DMS 273 (cell line): ENCODE results near the gene CEBPG.

Experiments
- DNase-seq: peaks from one replicate; lab custom pipeline; 2025; ENCODE audit not compliant: unreplicated experiment; lab: John Stamatoyannopoulos, UW

The CEBPG gene

DNA sequence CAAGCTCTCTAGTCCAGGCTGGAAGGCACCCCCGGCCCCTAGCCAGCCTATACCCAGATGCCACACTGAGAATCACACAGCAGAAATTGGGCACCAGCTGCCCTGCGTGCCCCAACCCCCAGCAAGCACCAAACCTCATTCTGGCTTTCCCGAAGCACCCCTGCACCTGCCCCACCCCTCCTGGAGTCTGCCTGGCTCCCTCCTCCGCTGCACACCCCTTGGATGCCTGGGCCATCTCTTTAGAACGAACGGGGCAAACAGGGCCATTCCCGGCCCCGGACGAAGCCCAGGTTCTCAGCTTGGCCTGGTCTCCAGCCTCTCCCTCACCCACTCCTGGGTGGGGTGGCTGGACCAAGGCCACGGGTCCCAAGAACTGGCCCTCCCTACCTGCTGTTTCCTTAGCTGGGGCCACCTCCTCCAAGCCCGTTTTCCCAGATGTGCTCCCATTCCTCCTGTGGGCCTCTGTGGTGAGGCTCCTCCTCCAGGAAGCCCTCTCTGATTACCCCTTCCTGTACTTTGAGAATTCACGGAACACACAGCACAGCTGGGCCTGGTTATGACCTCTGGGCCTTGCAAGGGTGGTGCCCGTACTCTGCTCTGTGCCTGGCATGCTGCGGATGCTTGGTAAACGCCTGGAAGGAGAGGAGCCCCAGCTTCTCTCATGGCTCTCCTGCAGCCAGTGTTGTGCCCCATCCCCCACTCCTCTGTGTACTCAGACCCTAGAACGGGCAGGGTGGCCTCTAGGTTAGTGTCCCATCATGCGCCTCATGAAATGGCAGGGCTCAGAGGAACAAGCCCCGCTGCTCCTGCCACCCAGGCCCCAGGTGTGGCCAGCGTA, 21.4 kb downstream of the CEBPG start:
- peak; percentile 48 for DNase-seq

DNA sequence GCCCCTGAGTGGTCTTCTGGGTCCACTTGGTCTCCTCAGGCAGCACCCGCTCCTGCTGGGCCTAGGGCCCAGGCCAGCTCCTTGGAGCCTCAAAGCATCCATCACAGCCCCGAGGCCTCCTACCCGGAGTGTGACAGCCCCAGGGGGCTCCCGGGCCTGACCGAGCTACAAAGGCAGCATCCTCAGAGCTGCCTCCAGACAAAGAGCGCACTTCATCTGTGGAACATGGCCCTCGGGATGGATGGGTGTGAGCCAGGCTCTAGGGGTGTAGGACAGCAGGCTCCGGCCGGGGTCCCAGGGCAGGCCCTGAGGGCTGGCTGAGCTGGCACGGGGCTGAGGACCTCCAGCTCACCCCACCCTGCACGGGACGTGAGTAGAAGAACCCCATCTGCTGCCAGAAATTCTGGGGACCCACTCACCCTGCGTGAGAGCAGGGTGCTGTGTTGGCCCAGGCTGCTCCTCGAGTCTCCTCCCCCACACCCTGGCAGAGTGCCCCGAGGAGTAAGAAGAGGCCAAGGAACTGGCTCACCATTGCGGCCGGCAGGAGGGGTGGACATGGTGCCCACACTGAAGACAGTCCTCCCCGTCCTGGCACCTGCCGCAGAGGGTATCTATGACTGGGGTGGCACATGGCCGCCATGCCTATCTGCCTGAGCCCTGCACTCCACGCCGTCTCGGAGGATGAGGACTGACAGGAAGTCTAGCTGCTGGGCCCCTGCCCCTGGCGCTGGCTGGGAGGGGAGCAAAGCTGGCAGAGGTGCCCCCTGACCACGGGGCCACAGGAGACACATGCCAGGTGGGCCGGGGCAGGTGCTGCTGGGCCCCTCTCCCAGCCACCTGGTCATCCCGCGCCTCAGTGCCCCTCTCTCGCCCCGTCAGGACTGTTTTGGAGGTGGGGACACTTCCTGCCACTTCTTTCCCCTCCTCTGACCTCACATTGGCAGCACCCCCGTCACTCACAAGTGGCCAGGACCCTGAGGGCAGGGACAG, 22.3 kb downstream of the CEBPG start:
- DNase-seq, result no peak

DNA sequence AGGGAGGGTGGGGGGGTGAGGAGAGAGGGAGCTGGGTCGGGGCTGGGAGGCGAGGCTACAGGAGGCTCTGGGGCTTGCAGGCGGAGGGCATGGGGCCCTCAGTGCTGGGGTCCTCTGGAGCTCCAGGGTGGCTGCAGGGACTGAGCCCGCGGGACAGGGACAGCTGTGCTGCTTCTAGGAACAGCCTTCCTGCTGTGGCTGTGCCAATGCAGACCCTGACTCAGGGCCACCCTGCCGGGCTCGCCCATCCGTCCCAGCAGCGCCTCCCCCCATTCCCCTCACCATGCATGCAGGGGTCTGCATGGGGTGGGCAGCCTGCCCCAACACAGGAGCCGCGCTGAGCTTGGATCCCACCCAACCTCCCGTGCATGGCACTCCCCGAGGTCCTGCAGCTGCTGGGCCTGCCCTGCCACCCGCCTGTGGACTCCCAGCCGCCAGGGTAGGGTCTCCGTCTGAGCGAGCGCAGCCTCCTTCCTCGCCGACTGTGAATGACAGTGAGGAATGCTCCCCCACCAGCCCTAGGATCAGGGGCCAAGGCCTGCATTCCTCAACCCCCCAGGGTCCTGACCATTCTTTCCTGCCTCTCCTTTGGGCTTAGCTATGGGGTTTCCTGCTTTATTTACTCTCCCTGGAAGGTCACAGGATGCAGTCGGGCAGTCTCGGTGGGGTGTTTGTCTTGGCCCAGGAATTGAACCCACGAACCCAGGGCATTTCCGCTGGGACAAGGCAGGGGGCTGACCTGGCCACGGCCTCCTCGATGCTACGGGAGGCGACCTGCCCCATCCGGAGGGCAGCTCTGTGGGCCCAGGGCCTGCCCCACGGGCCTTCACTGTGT, 23.4 kb downstream of the CEBPG start:
- no peak for DNase-seq

DNA sequence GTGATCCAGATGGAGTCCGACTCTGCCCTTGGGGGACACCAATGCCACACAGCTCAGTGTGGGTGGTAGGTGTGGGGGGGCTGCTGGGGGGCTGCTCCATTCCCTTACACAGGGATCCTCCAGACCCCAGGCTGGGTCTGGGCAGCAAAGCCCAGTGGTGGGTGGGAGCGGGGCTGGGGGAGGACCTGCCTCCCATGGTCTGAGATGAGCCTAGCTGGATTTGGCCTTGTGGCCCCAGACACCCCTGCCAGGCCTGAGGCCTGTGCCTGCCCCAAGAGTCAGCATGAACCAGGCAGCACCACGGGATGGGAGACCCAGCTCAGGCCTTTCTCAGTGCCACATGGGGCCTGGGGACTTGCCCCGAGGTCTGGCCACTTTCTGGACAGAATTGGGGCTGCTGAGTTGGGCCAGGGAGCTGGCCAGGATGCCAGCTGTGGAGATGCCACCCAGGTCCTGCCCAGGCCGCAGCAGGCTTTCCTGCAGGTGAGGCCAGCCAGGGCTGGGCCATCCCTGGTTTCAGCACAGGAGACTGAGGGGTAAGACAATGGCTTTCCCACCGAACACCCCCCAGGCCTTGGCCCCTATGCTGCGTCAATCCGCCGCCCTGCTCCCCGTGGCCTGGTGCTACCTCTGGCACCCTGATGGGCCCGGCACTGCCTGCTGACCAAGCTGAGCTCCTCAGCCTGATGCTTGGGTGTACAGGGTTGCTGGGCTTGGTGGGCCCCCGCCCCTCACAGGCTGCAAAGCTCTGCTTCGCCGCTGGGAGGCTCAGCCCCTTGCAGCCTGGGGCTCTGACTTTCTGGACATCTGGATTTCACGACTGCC, 24.2 kb downstream of the CEBPG start:
- no peak for DNase-seq

DNA sequence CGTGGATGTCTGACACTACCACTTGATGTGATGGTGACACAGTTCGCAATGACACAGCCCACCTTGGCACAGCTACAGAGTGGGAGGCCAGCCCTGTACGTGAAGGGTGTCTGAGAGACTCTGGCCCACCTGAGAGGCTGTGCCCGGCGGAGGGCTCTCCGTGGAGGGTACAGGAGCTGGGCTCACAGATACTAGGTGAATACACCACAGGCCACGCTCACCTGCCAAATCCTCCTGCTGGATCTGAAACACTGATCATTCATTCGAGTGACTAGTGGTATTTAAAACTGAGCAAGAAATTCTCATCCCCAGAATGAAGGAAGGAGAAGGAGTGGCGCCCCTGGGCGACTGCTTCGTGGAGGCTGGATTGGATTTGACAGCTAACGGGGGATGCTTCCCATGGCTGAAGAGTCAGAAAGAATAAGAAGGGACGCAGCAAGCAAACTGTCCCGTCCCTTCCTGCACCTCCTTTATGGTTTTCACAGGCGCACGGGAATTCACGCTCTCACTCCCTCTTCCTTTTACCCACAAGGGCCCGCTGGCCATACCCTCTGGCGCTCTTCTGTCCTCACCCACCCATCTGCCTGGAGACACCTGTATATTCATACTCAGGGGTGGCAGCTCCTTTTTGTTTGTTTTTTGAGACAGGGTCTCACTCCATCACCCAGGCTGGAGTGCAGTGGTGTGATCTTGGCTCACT, 25.0 kb downstream of the CEBPG start:
- DNase-seq, result no peak

DNA sequence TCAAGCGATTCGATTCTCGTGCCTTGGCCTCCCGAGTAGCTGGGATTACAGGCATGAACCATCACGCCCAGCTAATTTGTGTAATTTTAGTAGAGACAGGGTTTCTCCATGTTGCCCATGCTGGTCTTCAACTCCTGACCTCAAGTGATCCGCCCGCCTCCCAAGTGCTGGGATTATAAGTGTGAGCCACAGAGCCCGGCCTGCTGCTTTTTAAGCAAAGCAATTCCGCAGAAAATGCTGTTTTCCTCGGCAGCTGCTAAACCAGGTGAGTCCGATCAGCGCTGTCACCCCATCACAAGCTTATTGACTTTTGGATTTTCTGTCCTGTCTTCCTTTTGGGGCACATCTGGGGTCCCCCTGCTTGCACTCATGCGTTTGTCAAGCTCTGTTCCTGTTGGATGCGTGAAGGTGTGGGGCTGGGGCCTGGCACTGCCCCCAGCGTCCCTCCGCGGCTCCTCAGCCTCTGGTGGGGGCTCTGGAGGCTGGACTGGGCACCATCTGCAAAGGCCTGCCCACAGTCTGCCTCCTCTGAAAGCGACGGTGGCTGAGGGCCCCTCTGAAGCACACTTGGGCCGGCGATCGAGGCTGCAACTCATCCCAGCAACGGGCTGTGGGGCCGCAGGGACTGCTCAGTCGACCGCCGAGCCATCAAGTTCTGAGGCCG, 25.7 kb downstream of the CEBPG start:
- DNase-seq, result no peak

DNA sequence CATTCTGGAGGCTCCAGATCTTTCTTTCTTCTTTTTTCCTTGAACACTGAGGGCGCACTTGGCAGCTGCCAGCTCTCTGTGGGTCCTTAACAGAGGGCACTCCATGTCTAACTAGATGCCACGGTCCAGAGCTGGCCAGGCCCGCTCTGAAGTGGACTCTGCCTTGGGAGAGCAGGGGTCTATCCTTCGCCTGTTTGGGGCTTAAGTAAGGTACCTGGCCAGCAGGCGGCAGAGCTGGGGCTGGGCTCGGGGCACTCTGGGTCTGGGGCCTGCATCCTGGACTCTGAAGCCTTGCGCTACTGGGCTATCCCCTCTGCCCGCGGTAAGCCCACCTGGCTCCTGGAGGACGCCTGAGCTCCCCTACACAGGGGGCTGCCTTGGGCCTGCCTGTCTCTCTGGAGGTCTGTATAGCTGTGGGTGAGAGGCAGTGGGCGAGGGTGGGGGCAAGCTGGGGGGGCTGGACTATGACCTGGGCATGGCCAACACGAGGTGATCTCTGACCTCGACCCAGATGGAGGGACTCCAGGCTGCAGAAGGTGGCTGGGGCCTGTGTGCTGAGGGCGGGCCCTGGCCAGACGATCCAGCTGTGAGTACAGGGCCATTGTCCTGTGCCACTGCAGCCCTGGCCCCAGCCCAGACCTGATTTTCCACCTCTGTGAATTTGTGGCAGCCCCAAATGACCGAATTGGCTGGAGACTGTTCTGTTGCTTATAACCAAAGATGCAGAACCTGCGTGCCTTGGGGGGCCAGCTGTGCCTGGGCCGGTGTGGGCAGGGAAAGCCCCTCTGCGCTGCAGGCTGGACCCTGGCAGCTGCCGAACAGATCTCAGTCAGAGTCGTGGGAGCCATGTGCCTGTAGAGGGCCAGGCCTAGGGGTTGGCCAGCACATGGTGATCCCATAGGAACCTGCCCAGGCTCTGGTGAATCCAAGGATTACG, 26.5 kb downstream of the CEBPG start:
- no peak for DNase-seq

DNA sequence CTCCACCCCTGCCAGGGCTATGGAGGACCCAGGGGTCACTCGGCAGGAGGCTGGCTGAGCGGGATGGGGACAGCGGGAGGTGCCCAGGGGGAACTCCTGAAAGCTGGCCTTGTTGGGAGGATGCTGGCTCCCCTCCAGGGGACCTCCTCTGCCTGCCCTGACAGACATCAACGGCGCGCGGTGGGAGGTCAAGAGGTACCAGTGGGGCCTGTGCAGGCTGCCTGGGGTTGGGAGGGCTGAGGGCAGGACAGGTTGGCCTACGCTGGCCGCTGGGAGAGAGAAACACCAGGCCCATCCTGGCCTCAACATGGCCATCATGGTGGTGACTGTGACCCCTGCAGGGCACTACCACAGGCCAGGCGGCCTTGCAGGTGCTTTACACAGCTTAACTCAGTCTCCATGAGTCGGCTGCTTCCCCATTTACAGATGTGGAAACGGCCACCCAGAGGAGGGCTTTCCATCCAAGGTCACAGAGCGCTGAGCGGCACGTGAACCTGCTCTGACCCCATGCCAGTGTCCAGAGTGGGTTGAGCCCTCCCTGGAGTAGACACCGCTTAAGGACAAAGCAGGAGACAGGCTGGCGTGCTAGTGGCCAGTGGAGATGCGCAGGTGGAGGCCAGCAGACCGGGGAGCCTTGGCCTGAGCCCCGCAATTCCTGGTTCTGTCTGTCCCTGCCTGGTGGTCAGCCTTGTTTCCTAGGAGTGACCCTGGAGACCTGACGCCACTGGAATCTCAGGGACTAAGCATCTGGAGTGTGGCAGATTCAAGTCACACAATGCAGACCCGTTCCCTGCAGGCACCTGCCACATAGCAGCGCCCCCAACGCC, 27.6 kb downstream of the CEBPG start:
- no peak for DNase-seq

DNA sequence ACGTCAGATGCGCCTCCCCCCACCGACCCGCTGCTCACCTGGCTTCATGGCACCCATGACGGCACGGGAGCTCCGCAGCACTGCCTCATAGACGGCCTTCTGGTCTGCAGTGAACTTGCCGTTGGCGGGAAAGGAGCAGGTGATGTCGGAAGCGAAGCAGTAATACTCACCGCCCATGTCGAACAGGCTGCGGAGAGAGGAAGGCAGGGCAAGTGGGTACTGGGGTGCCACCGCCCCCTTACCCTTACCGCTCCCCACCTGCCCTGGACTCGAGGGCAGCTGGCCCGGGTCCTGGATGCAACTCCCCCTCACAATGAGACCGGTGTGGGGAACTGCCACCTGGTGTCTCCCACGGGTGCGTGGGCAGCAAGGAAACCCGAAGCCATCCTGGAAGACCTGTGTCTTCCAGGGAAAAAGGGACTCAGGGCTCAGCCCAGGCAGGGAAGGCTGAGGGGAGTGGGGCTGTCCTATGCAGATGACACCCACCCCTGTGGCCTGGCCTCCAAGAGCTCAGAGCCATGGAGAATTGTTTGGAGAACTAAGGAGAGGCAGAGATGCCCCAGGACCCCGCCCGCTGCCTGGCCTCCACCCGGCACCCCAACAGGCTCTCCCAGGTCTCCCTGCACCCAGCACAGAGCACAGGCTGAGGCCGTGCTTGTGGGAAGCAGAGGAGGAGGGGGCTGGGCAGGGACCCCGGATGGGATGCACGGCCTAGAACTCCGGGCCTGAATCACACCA, 28.3 kb downstream of the CEBPG start:
- no peak for DNase-seq

DNA sequence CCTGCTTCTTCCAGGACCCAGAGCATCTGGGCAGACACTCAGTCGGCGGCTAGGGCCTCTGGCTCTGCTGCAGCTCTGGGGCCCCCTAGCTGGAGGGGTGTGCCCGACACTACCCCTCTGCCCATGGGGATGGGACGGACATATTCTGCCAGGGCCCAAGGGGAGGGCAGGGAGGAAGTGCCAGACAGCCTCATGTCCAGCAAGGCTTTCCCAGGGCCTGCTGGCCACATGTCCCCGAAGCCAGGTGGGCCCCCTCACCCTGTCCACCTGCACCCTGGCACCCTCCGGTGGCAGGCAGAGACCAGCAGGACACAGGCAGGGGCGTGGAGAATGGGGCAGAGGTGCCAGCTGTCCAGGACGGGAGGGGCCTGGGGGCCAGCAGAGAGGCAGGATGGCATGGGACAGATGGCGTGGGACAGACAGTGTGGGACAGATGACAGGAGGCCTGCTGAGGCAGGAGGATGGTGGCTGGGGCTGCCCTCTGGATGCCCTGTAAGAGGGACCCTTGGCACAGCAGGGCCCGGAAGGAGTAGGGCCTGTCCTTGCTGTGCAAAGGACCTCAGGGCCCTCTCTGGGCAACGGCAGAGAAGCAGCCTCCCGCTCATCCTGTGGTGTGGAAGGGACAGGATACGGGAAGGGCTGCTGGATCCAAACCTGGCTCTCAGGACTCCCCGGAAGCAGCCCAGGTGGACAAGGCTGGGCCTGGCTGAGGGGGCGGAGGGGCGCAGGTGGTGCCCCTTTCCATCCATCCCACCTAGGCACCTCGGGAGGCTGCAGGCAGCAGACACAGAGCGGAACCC, 29.1 kb downstream of the CEBPG start:
- DNase-seq, result peak; percentile 75

DNA sequence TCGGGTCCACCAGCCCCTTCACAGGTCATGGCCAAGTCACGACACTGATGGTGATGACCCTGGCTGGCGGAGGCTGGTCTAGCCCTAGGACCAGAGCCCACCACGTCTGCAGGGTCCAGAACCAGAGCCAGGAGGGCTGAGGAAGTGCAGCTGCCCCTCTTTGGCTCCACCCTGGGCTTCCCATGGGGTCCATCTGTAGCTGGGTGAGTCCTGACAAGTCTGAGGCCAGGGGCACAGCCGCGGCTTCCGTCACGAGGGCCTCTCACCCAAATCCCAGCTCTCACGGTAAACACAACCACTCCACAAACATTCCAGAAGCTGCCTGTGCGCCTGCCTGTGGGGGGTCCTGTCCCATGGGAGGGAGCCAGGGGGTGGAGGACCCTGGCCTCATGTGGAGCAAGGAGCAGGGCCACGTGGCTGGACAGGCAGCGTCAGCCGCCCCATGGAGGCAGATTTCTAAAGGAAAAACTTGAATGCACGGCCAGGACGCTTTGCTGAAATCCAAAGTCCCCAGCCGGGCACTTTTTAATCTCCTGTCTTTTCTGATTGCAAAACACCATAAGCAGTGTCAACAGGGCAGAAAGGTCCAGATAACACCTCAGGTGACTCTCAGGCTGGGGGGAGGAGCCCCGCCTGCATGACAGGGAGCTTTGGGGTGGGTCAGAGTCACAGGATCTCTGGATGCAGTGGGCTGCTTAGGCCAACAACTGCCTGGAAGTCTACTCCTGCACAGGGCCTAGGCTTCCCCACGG, 29.9 kb downstream of the CEBPG start:
- no peak for DNase-seq

DNA sequence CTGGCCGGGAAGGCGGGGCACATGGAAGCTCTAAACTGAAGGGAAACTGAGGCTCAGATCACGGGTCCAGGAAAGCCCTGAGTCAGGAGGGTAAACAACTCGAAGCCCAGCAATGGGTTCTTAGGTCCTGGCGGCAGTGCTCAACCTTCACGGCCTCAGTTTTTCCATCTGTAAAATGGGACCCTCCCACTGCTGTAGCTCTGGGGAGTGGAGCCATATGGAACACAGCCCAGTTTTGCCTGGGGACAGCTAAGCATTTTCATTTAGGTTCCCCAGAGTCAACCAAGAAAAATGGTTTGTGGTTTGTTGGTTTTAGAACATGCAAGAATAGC, 30.4 kb downstream of the CEBPG start:
- DNase-seq, result no peak

DNA sequence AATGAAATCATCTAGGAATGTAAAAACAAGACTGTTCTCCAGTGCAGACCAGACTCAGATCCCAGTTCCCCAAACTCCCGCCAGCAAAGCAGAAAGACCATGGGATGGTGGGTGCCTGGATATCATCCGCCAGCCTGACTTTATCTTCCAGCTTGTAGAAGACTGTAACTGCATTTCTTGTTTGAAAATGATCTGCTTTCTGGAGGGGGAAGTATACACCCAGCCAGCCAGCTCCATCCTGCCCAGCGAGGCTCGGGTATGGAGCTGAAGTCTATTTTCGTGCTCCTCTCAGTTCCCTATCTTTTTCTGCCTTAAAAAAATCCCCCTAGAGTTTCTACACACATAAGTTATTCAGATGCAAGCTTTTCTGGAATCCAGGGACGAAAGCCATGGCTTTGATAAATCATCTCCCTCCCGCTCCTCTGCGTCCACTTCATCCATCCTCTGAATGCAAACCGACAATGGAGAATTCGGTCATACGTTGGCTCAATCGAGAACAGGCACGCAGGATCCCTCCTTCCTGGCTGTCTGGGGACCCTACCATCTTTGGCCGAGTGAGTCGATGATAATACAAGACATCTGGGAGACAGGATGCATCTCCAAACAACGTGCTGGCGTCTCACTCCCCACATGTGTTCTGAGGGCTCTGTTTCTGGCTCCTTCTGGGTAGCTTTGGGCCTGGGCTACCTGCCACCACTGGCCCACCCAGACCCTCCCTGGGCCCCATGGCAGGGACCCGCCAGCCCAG, 31.2 kb downstream of the CEBPG start:
- no peak for DNase-seq

DNA sequence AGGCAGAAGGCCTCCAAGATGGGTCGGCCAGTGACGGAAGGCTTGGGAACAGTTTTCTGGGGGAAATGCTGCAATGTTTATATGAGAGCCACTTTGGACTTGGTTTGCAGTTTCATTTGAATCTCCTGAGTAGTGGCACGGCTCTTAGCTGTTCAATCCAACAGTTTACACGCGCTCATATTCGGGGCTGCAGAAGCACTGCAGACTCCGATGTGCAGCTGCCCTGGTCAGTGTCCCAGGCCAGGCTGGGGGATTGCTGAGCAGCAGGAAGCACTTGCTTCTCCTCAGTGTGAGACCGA, 31.7 kb downstream of the CEBPG start:
- no peak for DNase-seq
